HG03159 (cell line): ENCODE results near the gene COPG2.
"Not testable (repeated sequence)": the region's sequence is repeated elsewhere in the genome, so short reads cannot be mapped to it uniquely, and the experiment has no call there.

Experiments
- ATAC-seq: cut with Tn5 transposase; IDR thresholded peaks from one replicate; pipeline ENCODE4 v1.9.1; 2021; ENCODE audit warnings: mild to moderate bottlenecking, moderate library complexity; ENCODE audit not compliant: unreplicated experiment

Gene COPG2

DNA sequence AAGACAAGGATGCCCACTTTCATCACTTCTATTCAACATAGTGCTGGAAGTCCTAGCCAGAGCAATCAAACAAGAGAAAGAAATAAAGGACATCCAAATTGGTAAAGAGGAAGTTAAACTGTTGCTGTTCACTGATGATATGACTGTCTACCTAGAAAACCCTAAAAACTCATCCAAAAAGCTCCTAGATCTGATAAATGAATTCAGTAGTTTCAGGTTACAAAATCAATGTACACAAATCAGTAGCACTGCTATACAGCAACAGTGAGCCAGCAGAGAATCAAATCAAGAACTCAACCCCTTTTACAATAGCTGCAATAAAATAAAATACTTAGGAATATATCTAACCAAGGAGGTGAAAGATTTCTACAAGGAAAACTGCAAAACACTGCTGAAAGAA, 98.4 kb downstream of the COPG2 start:
- ATAC-seq: not testable (repeated sequence)

DNA sequence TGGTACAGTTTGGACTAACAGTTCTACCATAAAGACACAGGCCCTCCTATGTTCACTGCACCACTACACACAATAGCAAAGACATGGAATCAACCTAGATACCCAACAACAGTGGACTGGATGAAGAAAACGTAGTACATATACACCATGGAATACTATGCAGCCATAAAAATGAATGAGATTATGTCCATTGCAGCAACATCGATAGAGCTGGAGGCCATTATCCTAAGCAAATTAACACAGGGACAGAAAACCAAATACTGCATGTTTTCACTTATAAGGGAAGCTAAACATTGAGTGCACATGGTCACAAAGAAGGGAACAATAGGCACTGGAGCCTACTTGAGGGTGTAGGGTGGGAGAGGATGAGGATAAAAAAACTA, 101.7 kb downstream of the COPG2 start:
- ATAC-seq: no peak

DNA sequence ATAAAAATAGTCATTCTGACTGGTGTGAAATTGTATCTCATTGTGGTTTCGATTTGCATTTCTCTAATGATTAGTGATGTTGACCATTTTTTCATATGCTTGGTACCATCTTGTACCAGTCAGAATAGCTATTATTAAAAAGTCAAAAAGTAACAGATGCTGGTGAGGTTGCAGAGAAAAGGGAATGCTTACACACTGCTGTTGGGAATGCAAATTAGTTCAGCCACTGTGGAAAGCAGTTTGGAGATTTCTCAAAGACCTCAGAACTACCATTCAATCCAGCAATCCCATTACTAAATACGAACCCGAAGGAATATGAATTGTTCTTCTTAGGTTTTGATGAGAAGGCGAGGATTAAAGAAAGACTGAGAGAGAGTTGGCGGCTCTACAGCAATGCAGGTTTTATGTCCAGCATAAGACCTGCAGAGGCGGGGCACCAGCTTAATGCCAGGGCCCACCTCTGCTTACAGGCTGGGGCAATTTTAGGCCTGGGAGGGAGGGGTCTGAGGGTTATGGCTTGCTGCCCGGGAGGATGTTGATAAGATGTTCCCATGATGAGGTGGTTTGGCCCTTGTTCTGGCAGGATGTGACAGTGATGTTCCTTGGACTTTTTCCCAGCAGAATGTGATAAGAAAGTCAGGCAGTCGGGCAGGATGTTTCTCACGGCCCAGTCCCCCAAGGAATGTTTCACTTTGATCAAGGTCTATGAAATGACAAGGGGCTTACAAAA, 102.2 kb downstream of the COPG2 start:
- no peak for ATAC-seq

DNA sequence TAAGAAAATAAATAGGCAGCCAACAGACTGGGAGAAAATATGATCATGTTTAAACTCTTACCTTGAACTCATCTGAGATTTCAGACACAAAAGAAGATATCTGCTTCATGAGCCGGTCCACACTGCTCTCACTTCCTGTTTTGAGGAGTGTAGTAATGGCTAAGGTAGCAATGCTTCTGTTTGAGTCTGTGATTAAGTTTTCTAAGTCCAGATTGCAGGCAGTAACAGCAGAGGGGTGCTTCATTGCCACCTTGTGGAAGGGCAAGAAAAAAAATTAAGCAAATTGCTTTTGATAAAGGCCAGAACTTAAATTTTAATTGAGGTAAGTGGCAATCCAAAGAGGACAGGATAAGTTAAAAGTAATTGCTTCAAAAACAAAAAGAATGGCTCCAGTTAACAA, 107.6 kb downstream of the COPG2 start:
- ATAC-seq: peak; percentile 87

DNA sequence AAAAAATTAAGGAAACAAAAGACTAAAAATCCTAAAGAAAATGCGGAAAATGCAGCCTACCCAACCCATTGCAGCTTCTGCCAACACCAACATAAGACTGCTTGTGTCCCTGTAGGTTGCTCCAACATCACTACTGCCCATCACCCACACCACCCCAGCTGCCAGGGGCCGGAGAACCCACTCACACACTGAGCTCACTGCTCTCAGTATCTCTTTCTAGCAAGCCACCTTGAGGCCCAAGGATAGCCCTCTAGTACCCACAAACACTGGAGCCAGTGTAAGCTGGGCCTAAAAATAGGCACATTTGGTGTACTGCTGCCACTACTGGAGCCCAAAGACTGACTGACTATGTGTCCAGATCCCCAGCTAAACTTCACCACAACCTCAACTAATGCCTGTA, 109.4 kb downstream of the COPG2 start:
- no peak for ATAC-seq

DNA sequence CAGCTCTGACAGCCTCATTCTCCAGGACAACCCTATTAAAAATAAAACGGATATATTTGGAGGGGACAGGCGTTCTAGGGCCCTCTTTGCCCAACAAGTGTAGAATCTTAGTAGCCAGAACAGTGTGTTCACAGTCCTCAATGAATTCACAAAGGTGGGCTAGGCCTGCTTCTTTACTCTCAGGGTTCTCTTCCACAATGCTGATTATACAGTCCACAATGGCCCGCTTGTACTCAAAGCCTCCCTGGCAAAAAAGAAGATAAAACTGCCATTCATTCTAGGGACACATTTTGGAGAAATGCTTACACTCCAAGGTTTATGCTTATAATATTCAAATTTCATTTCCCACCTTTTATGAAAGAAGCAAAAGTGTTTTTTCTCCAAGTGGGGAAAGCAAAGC, 114.1 kb downstream of the COPG2 start:
- no peak for ATAC-seq

DNA sequence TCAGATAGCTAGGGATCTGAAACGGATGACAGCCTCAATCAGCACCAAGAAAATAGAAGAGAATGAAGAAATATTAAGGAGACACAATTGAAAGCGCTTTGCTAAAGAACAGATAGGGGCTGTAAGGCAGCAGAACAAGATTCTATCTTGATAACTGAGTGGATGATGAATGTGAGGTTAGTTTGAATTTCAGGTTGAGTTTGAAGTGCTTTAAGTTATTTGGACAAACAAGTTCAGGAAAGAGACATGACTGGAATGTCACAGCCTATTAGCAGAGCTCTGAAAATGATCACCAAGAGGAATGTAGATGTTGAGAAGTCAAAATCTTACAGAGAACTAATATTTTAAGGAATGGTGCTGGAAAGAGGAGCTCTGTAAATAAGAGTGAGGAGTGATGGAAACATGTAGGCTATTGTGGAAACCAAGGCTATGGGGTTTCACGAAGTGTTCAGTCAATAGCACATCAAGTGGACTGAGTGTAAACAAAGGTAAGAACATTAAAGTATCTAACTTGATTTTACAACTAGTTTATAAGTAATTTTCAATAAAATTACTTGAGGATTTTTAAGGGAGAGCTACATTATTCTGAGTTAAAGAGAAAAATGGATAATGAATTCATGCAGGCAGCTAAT, 115.0 kb downstream of the COPG2 start:
- no peak for ATAC-seq

DNA sequence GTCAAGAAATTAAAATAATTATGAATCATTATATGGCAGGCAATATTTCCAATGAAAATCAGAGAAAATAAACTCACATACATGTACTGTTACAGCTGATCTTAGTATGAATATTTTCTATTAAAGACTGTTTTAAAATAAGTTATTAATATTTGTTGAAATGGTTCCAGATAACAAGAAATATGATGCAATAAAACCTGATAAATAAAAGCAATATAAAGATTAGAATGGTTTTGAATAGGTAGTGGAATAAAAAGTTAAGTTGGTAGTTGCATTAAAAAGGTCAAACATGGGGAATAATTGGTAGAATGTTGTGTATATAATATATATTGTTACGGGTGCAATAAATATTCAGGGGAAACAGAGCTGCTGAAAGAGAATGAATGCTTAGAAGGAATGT, 124.2 kb downstream of the COPG2 start:
- no peak for ATAC-seq

DNA sequence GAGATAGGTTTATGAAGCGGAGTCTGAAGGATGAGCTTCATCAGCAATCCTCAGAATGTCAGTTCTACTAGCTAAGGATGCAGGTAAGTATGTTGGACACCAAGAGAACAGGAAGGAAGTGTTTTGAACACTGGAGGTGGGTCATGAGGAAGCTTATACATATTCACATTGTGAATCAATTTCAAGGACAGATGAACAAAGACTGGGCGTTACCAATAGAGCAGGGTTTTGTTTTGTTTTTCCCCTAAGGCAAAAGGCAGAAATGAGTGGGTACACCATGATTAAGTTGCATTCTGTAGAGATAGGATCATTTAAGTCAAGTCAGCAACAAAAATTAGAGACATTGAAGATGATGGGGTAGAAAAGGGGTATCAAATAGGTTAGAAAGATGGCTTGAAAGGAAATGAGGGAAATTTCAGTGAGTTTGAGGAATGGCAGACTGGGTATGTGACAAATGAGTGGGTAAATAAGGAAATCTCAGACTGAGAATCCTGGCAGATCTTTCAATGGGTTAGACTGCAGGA, 125.0 kb downstream of the COPG2 start:
- no peak for ATAC-seq

DNA sequence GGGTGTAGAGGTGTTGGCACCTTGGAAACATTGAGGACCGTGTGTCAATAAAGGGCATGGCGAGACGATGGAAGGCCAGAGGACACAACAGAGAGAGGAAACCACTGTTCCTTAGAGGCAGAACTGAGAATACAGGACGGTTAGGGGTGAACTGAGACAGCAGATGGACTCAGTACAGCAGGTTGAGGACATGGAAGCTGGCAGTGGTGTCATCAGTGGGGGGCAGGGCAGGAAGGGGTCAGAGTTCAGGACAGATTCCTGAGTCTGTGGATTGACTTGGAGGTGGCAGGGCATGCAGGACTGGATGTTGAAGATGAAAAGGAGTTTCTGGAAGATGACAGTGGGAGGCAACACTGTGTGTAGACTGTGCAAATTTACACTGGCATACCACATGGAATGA, 126.3 kb downstream of the COPG2 start:
- not testable (repeated sequence) for ATAC-seq

DNA sequence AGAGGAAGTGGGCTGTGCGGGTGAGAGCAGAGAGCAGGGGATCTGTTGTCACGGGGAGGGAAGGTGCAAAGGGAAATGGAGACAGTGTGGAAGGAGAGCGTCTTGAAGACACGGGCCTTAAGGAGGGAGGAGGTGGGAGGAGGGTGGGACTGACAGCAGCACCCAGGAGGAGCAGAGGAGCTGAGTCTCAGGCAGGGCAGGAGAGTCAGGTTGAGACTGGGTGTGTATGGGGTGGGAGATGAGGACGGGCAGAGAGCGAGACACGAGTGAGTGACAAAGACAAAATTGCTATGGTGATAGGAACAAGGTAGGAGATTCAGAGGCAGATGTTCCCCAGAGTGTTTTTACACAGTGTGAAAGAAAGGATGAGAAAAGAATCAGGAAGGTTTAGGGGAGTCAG, 127.3 kb downstream of the COPG2 start:
- not testable (repeated sequence) for ATAC-seq

DNA sequence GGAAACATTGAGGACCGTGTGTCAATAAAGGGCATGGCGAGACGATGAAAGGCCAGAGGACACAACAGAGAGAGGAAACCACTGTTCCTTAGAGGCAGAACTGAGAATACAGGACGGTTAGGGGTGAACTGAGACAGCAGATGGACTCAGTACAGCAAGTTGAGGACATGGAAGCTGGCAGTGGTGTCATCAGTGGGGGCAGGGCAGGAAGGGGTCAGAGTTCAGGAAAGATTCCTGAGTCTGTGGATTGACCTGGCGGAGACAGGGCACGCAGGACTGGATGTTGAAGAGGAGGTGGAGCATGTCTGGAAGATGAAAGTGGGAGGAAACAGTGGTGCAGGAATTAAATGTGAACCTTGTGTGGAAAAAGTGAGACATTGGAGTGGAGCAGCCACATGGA, 130.7 kb downstream of the COPG2 start:
- not testable (repeated sequence) for ATAC-seq

DNA sequence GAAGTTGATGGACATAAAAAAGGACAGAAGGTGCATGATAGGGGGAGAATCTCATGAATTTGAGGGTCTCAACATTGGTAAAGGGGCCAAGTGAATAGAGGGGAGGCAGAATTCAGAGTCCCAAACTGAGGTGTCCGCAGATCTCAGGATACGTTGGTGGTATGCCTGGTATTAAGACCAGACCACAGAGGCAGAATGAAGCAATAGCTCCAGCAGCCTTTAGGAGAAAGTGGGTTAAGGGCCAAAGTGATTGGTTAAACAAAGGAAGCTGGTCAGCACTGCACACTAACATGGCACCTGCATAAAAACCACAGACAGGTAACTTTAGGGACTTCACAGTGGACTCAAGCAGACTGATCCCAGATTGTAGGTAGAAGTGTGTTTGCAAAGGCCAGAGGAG, 139.1 kb downstream of the COPG2 start:
- no peak for ATAC-seq

DNA sequence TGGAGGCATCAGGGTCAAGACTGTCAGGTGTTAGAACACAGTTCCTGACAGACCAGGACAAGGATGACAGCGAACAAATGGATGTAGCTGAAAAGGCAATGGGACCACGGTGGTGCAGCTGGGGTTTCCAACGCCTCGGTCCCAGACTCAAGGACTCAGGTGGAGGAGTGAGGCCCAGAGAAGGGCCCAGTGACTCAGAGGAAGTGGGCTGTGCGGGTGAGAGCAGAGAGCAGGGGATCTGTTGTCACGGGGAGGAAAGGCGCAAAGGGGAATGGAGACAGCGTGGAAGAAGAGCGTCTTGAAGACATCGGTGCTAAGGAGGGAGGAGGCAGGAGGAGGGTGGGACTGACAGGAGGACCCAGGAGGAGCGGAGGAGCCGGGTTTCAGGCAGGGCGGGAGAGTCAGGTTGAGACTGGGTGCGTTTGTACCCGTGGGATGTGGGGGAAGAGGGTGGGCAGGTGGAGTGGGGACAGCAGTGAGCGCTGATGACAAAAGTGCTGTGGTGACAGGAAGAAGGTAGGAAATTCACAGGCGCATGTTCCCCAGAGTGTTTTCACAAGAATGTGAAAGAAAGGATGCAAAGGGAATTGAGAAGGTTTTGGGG, 140.7 kb downstream of the COPG2 start:
- not testable (repeated sequence) for ATAC-seq

DNA sequence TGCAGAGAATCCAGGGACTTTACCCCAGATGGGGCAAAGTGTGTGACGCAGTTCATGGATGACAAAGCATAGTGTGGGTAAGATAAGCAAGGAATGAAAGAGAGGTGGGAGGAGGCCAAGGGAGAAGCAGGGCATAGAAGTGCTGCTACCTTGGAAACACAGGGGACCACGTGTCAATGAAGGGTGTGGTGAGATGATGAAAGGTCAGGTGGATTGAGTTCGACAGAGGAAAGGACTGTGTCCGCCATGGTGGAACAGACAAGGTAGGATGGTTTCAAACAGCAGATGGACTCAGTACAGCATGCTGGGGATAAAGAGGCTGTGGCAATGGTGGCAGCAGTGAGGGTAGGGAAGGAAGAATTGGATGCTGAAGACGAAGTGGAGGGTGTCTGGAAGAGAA, 143.9 kb downstream of the COPG2 start:
- no peak for ATAC-seq

DNA sequence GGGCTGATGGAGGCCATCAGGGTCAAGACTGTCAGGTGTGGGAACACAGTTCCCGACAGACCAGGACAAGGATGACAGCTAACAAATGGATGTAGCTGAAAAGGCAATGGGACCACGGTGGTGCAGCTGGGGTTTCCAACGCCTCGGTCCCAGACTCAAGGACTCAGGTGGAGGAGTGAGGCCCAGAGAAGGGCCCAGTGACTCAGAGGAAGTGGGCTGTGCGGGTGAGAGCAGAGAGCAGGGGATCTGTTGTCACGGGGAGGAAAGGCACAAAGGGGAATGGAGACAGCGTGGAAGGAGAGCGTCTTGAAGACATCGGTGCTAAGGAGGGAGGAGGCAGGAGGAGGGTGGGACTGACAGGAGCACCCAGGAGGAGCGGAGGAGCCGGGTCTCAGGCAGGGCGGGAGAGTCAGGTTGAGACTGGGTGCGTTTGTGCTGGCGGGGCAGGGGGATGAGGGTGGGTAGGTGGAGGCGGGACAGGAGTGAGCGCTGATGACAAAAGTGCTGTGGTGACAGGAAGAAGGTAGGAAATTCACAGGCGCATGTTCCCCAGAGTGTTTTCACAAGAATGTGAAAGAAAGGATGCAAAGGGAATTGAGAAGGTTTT, 144.9 kb downstream of the COPG2 start:
- not testable (repeated sequence) for ATAC-seq

DNA sequence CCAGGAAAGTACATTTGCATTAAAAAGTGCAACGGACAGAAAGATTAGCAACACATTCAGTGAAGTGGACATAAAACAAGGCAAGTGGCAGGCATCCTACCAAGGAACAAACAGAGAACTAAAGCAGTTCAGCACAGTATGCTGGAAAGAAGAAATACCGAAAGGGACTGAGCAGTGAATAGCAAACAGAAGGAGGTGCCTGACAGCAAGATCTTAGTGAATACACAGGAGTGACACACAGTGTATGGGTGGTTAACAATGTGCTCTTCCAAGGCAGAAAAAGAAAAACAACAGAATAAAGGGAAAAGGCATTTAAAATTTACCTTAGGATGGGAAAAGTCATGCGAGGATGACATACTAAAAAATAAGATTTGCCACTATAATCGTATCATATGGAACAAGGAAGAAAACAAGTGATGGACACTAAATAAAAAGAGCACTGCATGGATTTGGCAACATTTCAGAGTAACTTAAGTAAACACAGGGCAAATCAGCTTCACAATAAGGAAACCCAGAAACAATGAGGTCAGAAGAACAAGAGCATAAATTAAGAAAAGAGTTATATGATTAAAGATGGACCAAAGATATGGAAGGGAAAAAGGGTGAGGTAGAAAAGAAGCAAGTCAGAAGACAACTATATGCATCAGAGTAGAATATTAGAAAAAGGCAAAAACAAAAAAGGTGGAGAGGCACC, 147.1 kb downstream of the COPG2 start:
- no peak for ATAC-seq

DNA sequence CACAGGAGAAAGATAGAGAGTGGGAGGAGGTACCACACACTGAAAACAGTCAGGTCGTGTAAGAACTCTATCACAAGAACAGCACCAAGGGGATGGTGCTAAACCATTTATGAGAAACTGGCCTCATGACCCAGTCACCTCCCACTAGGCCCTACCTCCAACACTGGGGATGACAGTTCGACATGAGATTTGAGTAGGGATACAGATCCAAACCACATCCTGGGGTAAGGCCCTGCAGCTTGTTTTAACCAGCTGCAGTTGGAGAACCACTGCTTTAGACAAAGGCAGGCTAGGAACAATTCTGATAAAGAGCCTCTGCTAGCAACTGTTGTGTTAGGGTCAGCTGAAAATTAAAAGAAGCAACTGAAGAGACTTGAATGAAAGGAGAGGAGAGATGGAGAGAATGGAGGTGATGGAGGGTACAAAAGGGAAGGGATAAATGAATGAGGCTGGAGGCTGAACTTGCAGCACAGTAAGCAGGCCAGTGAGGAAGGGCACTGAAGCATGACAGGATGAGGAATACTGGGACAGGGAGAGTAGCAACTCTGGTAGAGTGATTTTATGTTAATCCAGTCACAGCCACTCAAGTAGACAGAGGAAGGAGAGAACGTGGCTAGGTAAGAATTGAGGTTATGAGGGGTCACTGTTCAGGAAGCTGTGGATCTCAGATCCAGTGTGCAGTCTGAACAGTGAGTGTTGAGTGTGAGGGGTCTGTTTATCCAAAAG, 153.1 kb downstream of the COPG2 start:
- ATAC-seq: no peak

DNA sequence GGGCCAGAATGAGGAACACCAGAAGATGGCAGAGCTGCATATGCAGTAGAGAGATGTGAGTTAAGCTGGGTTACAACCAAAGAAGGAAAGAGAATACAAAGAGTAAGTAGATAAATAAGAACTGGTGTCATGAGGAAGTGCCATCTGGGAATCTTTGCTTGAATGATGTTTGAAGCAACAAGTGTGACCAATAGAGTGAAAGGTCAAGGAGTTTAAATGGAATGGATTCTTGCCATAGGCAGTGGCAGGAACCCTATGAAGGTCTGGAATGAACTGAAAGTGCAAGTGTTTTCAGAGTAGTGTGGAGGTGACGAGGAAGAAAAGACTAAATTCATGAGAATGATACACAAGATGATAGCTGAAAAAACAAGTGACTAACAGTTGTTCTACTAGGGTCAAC, 155.1 kb downstream of the COPG2 start:
- ATAC-seq: no peak

DNA sequence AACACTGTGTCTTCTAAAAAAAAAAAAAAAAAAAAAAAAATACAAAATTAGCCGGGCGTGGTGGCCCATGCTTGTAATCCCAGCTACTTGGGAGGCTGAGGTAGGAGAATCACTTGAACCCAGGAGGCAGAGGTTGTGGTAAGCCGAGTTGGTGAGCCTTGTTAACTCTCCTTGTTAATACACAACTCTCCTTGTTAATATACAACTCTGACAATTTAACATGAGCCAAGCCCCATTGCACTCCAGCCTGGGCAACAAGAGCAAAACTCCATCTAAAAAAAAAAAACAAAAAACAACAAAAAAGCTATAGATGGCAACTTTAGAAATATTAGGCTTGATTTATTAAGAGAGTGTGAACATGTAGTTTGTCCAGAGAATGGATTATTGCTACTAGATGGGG, 156.5 kb downstream of the COPG2 start:
- not testable (repeated sequence) for ATAC-seq
